ENCODE measurements around the gene MLANA. TPM values are rescaled to one million over a fixed set of nuclear protein-coding genes. Genes with fewer than 3 reads are reported as not detected.

MLANA gene
- polyA plus RNA-seq, 1 donor (not counting 4 experiments of a cell fraction or from before 2014, with no cell fraction given): not detected

GRCh38 chr9:5866685-5867084, 24.0 kb upstream of the MLANA start:
- FAIRE-seq (no peak), DNase-seq (ENCODE audit: low read depth, low spot score) (no peak)
- Histone ChIP-seq H3K9ac (ENCODE audit: control insufficient read depth, extremely low read depth, insufficient read depth, low read length) (no peak overlapping the region), H2AFZ (ENCODE audit: control insufficient read depth, low read length) (no peak overlapping the region), H3K27me3 (ENCODE audit: control insufficient read depth, extremely low read depth, insufficient read depth, low read length) (no peaks in the 10 kb centered on the region), H4K20me1 (ENCODE audit: control insufficient read depth, extremely low read depth, insufficient read depth, low read length) (no peaks in the 10 kb centered on the region), H3K36me3 (ENCODE audit: control insufficient read depth in 2 of 2, extremely low read depth in 1 of 2, insufficient read depth in 2 of 2, low read length in 2 of 2) (no peaks in the 10 kb centered on the region), H3K27ac (ENCODE audit: control insufficient read depth, insufficient read depth, low read length) (no peak overlapping the region), H3K9me3 (ENCODE audit: control insufficient read depth, low read depth, low read length) (no peaks in the 10 kb centered on the region), H3K9me1 (ENCODE audit: control insufficient read depth, extremely low read depth, insufficient read depth, low read length) (no peaks in the 10 kb centered on the region), H3K79me2 (ENCODE audit: control insufficient read depth, insufficient read depth, low read length) (no peaks in the 10 kb centered on the region), H3K4me2 (ENCODE audit: control insufficient read depth, extremely low read depth, insufficient read depth, low read depth, low read length) (no peak overlapping the region), H3K4me1 (ENCODE audit: control insufficient read depth, extremely low read depth, insufficient read depth, low read length) (no peaks in the 10 kb centered on the region), H3K4me3 (ENCODE audit: control insufficient read depth in 2 of 3, extremely low read depth in 1 of 3, insufficient read depth in 2 of 3, low read depth in 1 of 3, low read length in 3 of 3) (no peak overlapping the region)
- TF ChIP-seq EZH2 (IDR thresholded peaks at IDR 0.05; ENCODE audit: low read length) (no peak), CTCF (optimal IDR thresholded peaks at IDR 0.05 in 1 of 3, IDR thresholded peaks at IDR 0.05 in 1 of 3, conservative IDR thresholded peaks at IDR 0.05 in 1 of 3; ENCODE audit: extremely low read depth in 1 of 3, insufficient read depth in 2 of 3, low read length in 3 of 3) (no peak)
- dilution Hi-C loops (cut with MboI; ENCODE audit: extremely low pct_ligation_motif_present, low sequenced_read_pairs): no loop called here

GRCh38 chr9:5868235-5868634, 22.5 kb upstream of the MLANA start:
- Histone ChIP-seq H3K9ac (ENCODE audit: control insufficient read depth, extremely low read depth, insufficient read depth, low read length) (no peak overlapping the region), H3K79me2 (ENCODE audit: control insufficient read depth, insufficient read depth, low read length) (no peaks in the 10 kb centered on the region), H3K27me3 (ENCODE audit: control insufficient read depth, extremely low read depth, insufficient read depth, low read length) (no peaks in the 10 kb centered on the region), H3K4me1 (ENCODE audit: control insufficient read depth, extremely low read depth, insufficient read depth, low read length) (no peaks in the 10 kb centered on the region), H3K9me1 (ENCODE audit: control insufficient read depth, extremely low read depth, insufficient read depth, low read length) (no peaks in the 10 kb centered on the region), H3K4me2 (ENCODE audit: control insufficient read depth, extremely low read depth, insufficient read depth, low read depth, low read length) (no peak overlapping the region), H3K36me3 (ENCODE audit: control insufficient read depth in 2 of 2, extremely low read depth in 1 of 2, insufficient read depth in 2 of 2, low read length in 2 of 2) (no peaks in the 10 kb centered on the region), H3K9me3 (ENCODE audit: control insufficient read depth, low read depth, low read length) (no peaks in the 10 kb centered on the region), H3K27ac (ENCODE audit: control insufficient read depth, insufficient read depth, low read length) (no peak overlapping the region), H4K20me1 (ENCODE audit: control insufficient read depth, extremely low read depth, insufficient read depth, low read length) (no peaks in the 10 kb centered on the region), H3K4me3 (ENCODE audit: control insufficient read depth in 2 of 3, extremely low read depth in 1 of 3, insufficient read depth in 2 of 3, low read depth in 1 of 3, low read length in 3 of 3) (no peak overlapping the region), H2AFZ (ENCODE audit: control insufficient read depth, low read length) (no peak overlapping the region)
- dilution Hi-C loops (cut with MboI; ENCODE audit: extremely low pct_ligation_motif_present, low sequenced_read_pairs): no loop called here
- DNase-seq (ENCODE audit: low read depth, low spot score): no peak
- TF ChIP-seq CTCF (optimal IDR thresholded peaks at IDR 0.05 in 1 of 3, IDR thresholded peaks at IDR 0.05 in 1 of 3, conservative IDR thresholded peaks at IDR 0.05 in 1 of 3; ENCODE audit: extremely low read depth in 1 of 3, insufficient read depth in 2 of 3, low read length in 3 of 3) (no peak), EZH2 (IDR thresholded peaks at IDR 0.05; ENCODE audit: low read length) (no peak)
- no peak for FAIRE-seq

All from keratinocyte (primary cell).